ENCODE data around the gene EDEM3. TPM values are rescaled to one million over a fixed set of nuclear protein-coding genes. Genes with fewer than 3 reads are reported as not detected.

EDEM3 gene
- total and polyA plus RNA-seq, 2 of the 8 experiments (the other 6 are each of a cell fraction or from before 2014, with no cell fraction given) = 1.6 to 14.0 TPM

- no peak for DNase-seq (ENCODE audit: low read depth in 1 of 2, low spot score in 2 of 2)
- no peak overlapping the region for H3K23ac ChIP-seq (ENCODE audit: insufficient read length)
- H3K23me2 ChIP-seq (ENCODE audit: low read depth, low read length) = no peaks in the 10 kb centered on the region
- no peak for FAIRE-seq
- TF ChIP-seq EZH2 (IDR thresholded peaks at IDR 0.05; ENCODE audit: low read depth, low read length, severe bottlenecking) (no peak), HDAC2 (IDR thresholded peaks at IDR 0.05; ENCODE audit: borderline replicate concordance in 1 of 2, low read depth in 2 of 2, low read length in 2 of 2) (no peak), BACH1 (IDR thresholded peaks at IDR 0.05; ENCODE audit: low read length) (no peak), KDM4A (IDR thresholded peaks at IDR 0.05; ENCODE audit: low read depth, low read length, severe bottlenecking) (no peak), RNF2 (IDR thresholded peaks at IDR 0.05; ENCODE audit: borderline replicate concordance, low read depth, low read length, missing control alignments, poor library complexity, severe bottlenecking) (no peak), SP2 (IDR thresholded peaks at IDR 0.05; ENCODE audit: low read length) (no peak), YY1 (IDR thresholded peaks at IDR 0.05; ENCODE audit: low read depth, low read length) (no peak), POU5F1 (IDR thresholded peaks at IDR 0.05; ENCODE audit: low read depth, low read length) (no peak), JUN (IDR thresholded peaks at IDR 0.05; ENCODE audit: low read depth, low read length) (no peak), TBP (IDR thresholded peaks at IDR 0.05; ENCODE audit: low read depth, low read length) (no peak), PHF8 (conservative IDR thresholded peaks at IDR 0.05; ENCODE audit: low read depth, low read length) (no peak), CHD1 (IDR thresholded peaks at IDR 0.05; ENCODE audit: low read depth, low read length) (no peak)
- H2BK15ac ChIP-seq (ENCODE audit: low read length) = no peak overlapping the region
- no peaks in the 10 kb centered on the region for H3K36me3 ChIP-seq (ENCODE audit: control insufficient read depth in 2 of 4, insufficient read depth in 4 of 4, low read length in 3 of 4)
- H3K56ac ChIP-seq (replicated peaks; ENCODE audit: insufficient read length, low read depth, low read length) = no peak overlapping the region
- no peak overlapping the region for H4K8ac ChIP-seq (ENCODE audit: extremely low read depth, insufficient read depth, low read length)
- ChIA-PET CTCF (ENCODE audit: partially characterized antibody) (interaction anchor here (0.6 kb wide), 1 partner anchor 751 kb away, joined by 3 read pairs; no protein-coding TSS in a partner anchor), POLR2A (ENCODE audit: partially characterized antibody) (no interaction called here)
- no peaks in the 10 kb centered on the region for H3K79me1 ChIP-seq (ENCODE audit: low read depth, low read length)
- H2AFZ ChIP-seq (ENCODE audit: low read length) = no peak overlapping the region
- no peak overlapping the region for H3K27ac ChIP-seq (ENCODE audit: low read depth, low read length)
- no peak overlapping the region for H3K9ac ChIP-seq (replicated peaks in 1 of 4; ENCODE audit: extremely low read depth in 1 of 4, low read depth in 3 of 4, low read length in 3 of 4)
- H3K4me2 ChIP-seq (ENCODE audit: insufficient read depth in 1 of 2, low read depth in 2 of 2, low read length in 2 of 2) = no peak overlapping the region
- no peaks in the 10 kb centered on the region for H3K4me1 ChIP-seq (replicated peaks in 1 of 4; ENCODE audit: control insufficient read depth in 3 of 4, insufficient read depth in 4 of 4, low read length in 3 of 4)
- H3K18ac ChIP-seq (ENCODE audit: extremely low read depth, low read length) = no peak overlapping the region
- H3K4me3 ChIP-seq (ENCODE audit: extremely low read depth in 1 of 4, insufficient read depth in 2 of 4, low read depth in 3 of 4, low read length in 4 of 4) = no peak overlapping the region
- H3K14ac ChIP-seq (ENCODE audit: insufficient read length) = no peak overlapping the region
- no peak overlapping the region for H2BK5ac ChIP-seq (ENCODE audit: low read depth, low read length)
- no peak overlapping the region for H4K91ac ChIP-seq (replicated peaks; ENCODE audit: insufficient read length, low read length)
- no peak overlapping the region for H2BK12ac ChIP-seq (ENCODE audit: low read depth, low read length)
- no peaks in the 10 kb centered on the region for H3K79me2 ChIP-seq (ENCODE audit: control insufficient read depth in 1 of 2, insufficient read depth in 2 of 2, low read length in 2 of 2)
- no peak overlapping the region for H4K5ac ChIP-seq (ENCODE audit: insufficient read length, low read depth, low read length)
- H3K4ac ChIP-seq (replicated peaks; ENCODE audit: insufficient read length, low read depth, low read length) = no peak overlapping the region
- no peaks in the 10 kb centered on the region for H3K9me3 ChIP-seq (ENCODE audit: insufficient read depth in 2 of 2, low read depth in 1 of 2, low read length in 1 of 2)
- H2BK20ac ChIP-seq (ENCODE audit: low read length) = no peak overlapping the region
- H2BK120ac ChIP-seq (replicated peaks; ENCODE audit: low read depth, low read length) = no peak overlapping the region
- no peaks in the 10 kb centered on the region for H4K20me1 ChIP-seq (replicated peaks in 1 of 2; ENCODE audit: control insufficient read depth in 1 of 2, insufficient read depth in 2 of 2, low read length in 2 of 2)
- 86% methylated on average over 4 of the region's 4 CpGs; no CpG with 5 or more reads in 1 of the 2 experiments for WGBS, 2 experiments (ENCODE audit: extremely low coverage in 1 of 2, insufficient coverage in 1 of 2, insufficient read length in 1 of 2, insufficient replicate concordance in 2 of 2, low coverage in 1 of 2, low lambda C conversion rate in 2 of 2, missing lambda C conversion rate in 1 of 2)
- H3K27me3 ChIP-seq (replicated peaks in 1 of 4; ENCODE audit: control insufficient read depth in 3 of 4, extremely low read depth in 1 of 4, insufficient read depth in 3 of 4, low read length in 3 of 4) = no peaks in the 10 kb centered on the region
- no peak overlapping the region for H2AK5ac ChIP-seq (ENCODE audit: low read depth, low read length)
These were observed 8.6 kb downstream of the EDEM3 start for GRCh38 chr1:184745929-184746638.

Measured in H1 (cell line).